Activated T-cell treated with anti-CD3 and anti-CD28 coated beads for 4 hours (primary cell): ENCODE measurements around the gene TIMM17B.

Experiments used
- DNase-seq: peaks from one replicate; pipeline ENCODE4 v3.0.0-alpha.2; 2020

Gene TIMM17B

GRCh38 chrX:48897625-48898306 lies at the start of gene TIMM17B, which contains the start of gene PQBP1:
Gene TIMM17B, minus strand, starts transcription at chrX:48897768. Its CDS starts 19 bp downstream, at chrX:48897749.
Gene PQBP1, plus strand, starts transcription at chrX:48897930. Its CDS starts 580 bp downstream, at chrX:48898510.
- peak; percentile 77 for DNase-seq

DNA sequence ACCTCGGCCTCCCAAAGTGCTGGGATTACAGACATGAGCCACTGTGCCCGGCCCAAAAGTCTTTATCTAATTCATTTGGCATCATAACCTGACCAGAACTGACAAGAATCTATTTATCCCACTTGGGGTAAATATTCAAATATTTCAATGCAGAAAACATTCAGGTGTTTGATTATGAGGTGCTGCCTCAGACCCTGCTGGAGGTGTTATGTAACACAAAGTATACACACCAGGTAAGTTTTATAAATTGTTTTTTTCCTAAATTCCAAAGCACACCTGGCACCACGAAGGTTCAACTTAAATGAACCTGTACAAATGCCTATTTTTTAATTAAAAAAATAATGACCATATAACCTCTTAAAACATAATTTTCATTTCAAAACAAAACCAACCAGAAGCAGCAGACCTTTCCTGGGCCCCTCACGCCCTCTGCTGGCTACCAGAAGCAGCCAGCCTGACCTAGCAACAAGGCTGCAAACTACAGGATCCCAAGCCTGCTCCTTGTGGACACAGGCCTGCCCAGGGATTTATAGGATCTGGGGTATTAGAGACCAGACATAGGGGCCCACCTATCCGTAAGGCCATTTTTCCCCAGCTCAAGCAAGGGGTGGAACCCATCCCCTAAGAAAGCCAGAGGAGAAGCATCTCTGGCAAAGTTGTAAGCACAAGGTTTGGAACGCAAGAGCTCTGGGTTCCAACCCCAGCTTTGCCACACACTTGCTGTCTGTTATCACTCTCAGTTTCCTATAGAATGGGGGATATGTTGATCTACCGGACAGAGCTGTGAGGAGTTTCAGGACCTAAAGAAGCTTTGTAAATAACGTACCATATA lies 48.2 kb upstream of the TIMM17B start:
- no peak for DNase-seq

DNA sequence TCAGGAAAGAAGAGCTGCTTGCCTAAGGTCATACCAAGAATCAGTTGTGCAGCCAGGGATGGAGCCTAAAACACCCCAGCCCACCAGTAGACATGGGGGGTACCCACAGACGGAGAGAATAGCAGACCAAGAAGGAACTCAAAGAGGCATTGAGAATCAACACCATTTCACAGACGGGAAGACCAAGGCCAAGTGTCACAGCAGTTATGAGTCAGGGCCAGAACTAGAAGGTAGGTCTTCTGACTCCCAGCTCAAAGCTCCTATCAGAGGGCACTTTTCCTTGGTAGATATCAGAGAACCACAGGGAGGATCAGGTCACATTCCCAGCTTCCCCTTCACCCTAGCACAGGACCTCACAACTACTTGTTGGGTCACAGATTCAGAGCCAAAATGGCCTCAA lies 45.3 kb upstream of the TIMM17B start:
- no peak for DNase-seq

- DNase-seq: no peak
Measured at GRCh38 chrX:48940404-48940955, 42.9 kb upstream of the TIMM17B start.

GRCh38 chrX:48939524-48940228 lies 42.1 kb upstream of the TIMM17B start:
- no peak for DNase-seq

GRCh38 chrX:48938721-48939425 lies 41.3 kb upstream of the TIMM17B start:
- DNase-seq: no peak

- peak; percentile 77 for DNase-seq
Measured at GRCh38 chrX:48937054-48937907, 39.7 kb upstream of the TIMM17B start.

GRCh38 chrX:48936429-48937053 lies 39.0 kb upstream of the TIMM17B start:
- no peak for DNase-seq

GRCh38 chrX:48935301-48935670 lies 37.7 kb upstream of the TIMM17B start:
- DNase-seq: no peak

GRCh38 chrX:48934581-48935300 lies 37.2 kb upstream of the TIMM17B start:
- no peak for DNase-seq

GRCh38 chrX:48933757-48934156 lies 36.2 kb upstream of the TIMM17B start:
- no peak for DNase-seq

GRCh38 chrX:48927736-48928382 lies 30.3 kb upstream of the TIMM17B start:
- no peak for DNase-seq

DNA sequence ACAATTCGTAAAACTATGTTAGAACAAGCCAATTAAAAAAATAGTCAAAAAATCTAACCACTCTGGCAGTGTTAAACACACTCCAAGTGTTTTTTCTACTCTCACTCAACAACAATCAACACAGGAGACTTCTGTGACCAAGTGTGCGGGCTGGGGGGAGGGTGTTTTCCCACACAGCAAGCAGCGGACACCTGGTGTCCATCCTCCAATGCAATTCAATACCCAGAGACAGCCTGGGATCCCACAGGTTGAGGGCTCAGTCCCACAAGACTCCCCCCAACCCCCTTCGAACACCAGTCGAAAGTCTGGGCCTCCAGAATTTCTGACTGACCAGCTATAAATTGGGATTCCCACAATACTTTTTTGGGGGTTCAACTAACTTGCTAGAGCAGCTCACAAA lies 29.6 kb upstream of the TIMM17B start:
- DNase-seq: no peak

DNA sequence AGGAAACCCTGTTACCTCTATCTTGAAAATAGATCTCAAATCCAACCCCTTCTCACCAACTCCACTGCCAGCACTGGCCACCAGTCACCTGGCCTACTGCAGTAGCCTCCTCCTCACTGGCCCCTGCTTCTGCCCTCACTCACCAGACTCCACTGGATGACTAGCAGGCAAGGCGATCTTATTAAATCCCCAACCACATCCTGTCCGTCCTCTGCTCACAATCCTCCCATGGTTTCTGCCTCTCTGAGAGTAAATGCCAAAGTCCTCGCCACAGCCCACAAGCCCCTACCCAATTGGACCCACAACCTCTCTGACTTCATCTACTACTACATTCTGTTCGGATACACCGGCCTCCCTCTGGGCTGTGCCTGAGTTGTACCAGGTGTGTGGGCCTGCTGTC lies 26.7 kb upstream of the TIMM17B start:
- no peak for DNase-seq

- DNase-seq: no peak
Measured at GRCh38 chrX:48923771-48924170, 26.2 kb upstream of the TIMM17B start.

DNA sequence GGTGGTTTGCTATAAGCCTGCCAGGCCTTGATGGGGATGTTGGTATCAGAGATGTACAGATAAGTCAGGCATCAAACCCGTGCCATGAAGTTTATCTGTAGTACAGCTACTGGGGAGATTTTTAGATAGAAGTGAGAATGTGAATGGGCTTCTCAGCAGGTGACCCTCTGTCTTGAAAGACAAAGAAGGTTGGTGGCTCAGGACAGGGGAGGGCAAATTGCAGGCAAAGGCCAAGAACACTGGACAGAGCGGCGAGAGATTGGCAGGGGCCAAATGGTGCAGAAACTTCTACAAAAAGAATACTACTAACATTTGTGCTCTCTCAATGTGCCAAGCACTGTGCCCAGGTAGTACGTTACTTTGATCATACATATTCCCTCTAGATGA lies 23.1 kb upstream of the TIMM17B start:
- no peak for DNase-seq

- DNase-seq: no peak
Measured at GRCh38 chrX:48919947-48920717, 22.6 kb upstream of the TIMM17B start.

- no peak for DNase-seq
Measured at GRCh38 chrX:48919360-48919841, 21.8 kb upstream of the TIMM17B start.
